B cell (primary cell): ENCODE results near the gene OSTC. TPM values are rescaled to one million over a fixed set of nuclear protein-coding genes. Genes with fewer than 3 reads are reported as not detected.

Experiments
- ATAC-seq: fragments of 200-7000 bp; cut with Tn5 transposase; one replicate; pipeline ENCODE4 v1.10.0; 2021; ENCODE audit warnings: low read depth, mild to moderate bottlenecking, moderate number of reproducible peaks, moderate library complexity
- CTCF ChIA-PET: fragments of 350-600 bp; sonication (Branson Sonifier 250); formaldehyde crosslinking; loops from one replicate; lab custom pipeline; 2021; ENCODE audit warnings: antibody characterized with exemption, inconsistent platforms; lab: Charles Lee
- POLR2A ChIA-PET: fragments of 350-600 bp; sonication (Branson Sonifier 250); formaldehyde crosslinking; loops from one replicate; lab custom pipeline; 2021; ENCODE audit warnings: antibody characterized with exemption; lab: Charles Lee
- DNase-seq: peaks from one replicate; pipeline ENCODE4 v3.0.0; 2013
- H2AFZ ChIP-seq: 2 replicates; pipeline ENCODE4 v1.6.1; 2012; ENCODE audit warnings: mild to moderate bottlenecking, low read depth, low read length; ENCODE audit not compliant: insufficient read depth, poor library complexity, severe bottlenecking
- H3K27ac ChIP-seq, 2 donors: 1 replicate in 1 of 2; 2 replicates in 1 of 2; pipeline ENCODE4 v1.5.1; 2012 to 2013; ENCODE audit warnings: low read length in 2 of 2, mild to moderate bottlenecking in 2 of 2, moderate library complexity in 1 of 2
- H3K27me3 ChIP-seq, 4 experiments: fragments of 200-600 bp in 1 of 4; sonication (generic) in 1 of 4; replicated peaks in 1 of 4; 1 replicate in 2 of 4; 2 replicates in 2 of 4; pipeline versions ENCODE4 v1.6.1 to v1.7.0; 2013 to 2016; ENCODE audit warnings: low read length in 3 of 4, mild to moderate bottlenecking in 2 of 4, mixed read lengths in 1 of 4, moderate library complexity in 1 of 4; ENCODE audit not compliant: insufficient read depth in 4 of 4, control insufficient read depth in 3 of 4; ENCODE audit errors: control extremely low read depth in 1 of 4
- H3K36me3 ChIP-seq, 2 experiments: replicated peaks in 1 of 2; 1 replicate in 1 of 2; 2 replicates in 1 of 2; pipeline versions ENCODE4 v1.6.1 to v1.7.1; 2013; ENCODE audit warnings: low read length in 1 of 2; ENCODE audit not compliant: insufficient read depth in 2 of 2, control insufficient read depth in 1 of 2; ENCODE audit errors: control extremely low read depth in 1 of 2, extremely low read depth in 1 of 2
- H3K4me1 ChIP-seq, 2 donors: fragments of 200-600 bp in 1 of 2; sonication (generic) in 1 of 2; 1 replicate in 1 of 2; 2 replicates in 1 of 2; pipeline versions ENCODE4 v1.5.1 to v1.6.1; 2013 to 2017; ENCODE audit warnings: low read length in 2 of 2; ENCODE audit not compliant: control insufficient read depth in 2 of 2, insufficient read depth in 2 of 2
- H3K4me2 ChIP-seq: replicated peaks from 2 replicates; pipeline ENCODE3; 2012; ENCODE audit warnings: mild to moderate bottlenecking, low read depth, low read length; ENCODE audit not compliant: poor library complexity, severe bottlenecking
- H3K4me3 ChIP-seq, 5 experiments: fragments of 200-600 bp in 1 of 5; sonication (generic) in 1 of 5; 1 replicate in 3 of 5; 2 replicates in 2 of 5; pipeline versions ENCODE4 v1.5.1 to v1.7.0; 2011 to 2016; ENCODE audit warnings: low read length in 4 of 5, mild to moderate bottlenecking in 4 of 5, low read depth in 2 of 5, control low read depth in 1 of 5, moderate library complexity in 1 of 5; ENCODE audit not compliant: insufficient read depth in 1 of 5; ENCODE audit errors: control extremely low read depth in 1 of 5, extremely low read depth in 1 of 5
- H3K79me2 ChIP-seq: fragments of 200-600 bp; sonication (generic); one replicate; pipeline ENCODE4 v1.6.0; 2016; ENCODE audit warnings: low read length; ENCODE audit not compliant: control insufficient read depth, insufficient read depth
- H3K9ac ChIP-seq: fragments of 200-600 bp; sonication (generic); 2 replicates; pipeline ENCODE4 v1.6.1; 2017; ENCODE audit warnings: mild to moderate bottlenecking, low read length, moderate library complexity
- H3K9me3 ChIP-seq, 3 donors: one replicate each; pipeline versions ENCODE4 v1.6.1 to v1.7.1; 2013; ENCODE audit warnings: low read length in 2 of 3; ENCODE audit not compliant: control insufficient read depth in 2 of 3, insufficient read depth in 1 of 3; ENCODE audit errors: control extremely low read depth in 1 of 3
- H4K20me1 ChIP-seq: 2 replicates; pipeline ENCODE4 v1.6.0; 2012; ENCODE audit warnings: mild to moderate bottlenecking, low read length; ENCODE audit not compliant: insufficient read depth, control insufficient read depth, poor library complexity, severe bottlenecking
- H3K27ac Mint-ChIP-seq: one replicate; pipeline ENCODE4 v1.8.0; 2021; ENCODE audit warnings: mixed read lengths
- H3K27me3 Mint-ChIP-seq: one replicate; pipeline ENCODE4 v1.8.0; 2021; ENCODE audit warnings: mixed read lengths
- H3K4me1 Mint-ChIP-seq: one replicate; pipeline ENCODE4 v1.8.0; 2021; ENCODE audit warnings: mixed read lengths
- H3K4me3 Mint-ChIP-seq: one replicate; pipeline ENCODE4 v1.8.0; 2021; ENCODE audit warnings: mixed read lengths
- H3K9me3 Mint-ChIP-seq: one replicate; pipeline ENCODE4 v1.8.0; 2022; ENCODE audit warnings: mixed read lengths; ENCODE audit not compliant: insufficient read depth
- EZH2 ChIP-seq: IDR thresholded peaks from 2 replicates; pipeline ENCODE4 v1.6.1; 2012; ENCODE audit warnings: borderline replicate concordance, low read depth, mild to moderate bottlenecking, moderate library complexity, low read length; ENCODE audit not compliant: insufficient read depth, poor library complexity, severe bottlenecking
- whole genome bisulfite sequencing: methylation state at CpG from one replicate; pipeline ENCODE4 v1.1.5; 2013; ENCODE audit warnings: missing lambda C conversion rate; ENCODE audit not compliant: insufficient coverage; 5-methylcytosine and 5-hydroxymethylcytosine counted together
- intact Hi-C: fragments of 100-400 bp; cut with micrococcal nuclease; formaldehyde crosslinking; loops from one replicate; pipeline ENCODE4 v1.10.0; 2022
- polyA plus RNA-seq: library from polyadenylated mRNA; depleted of rRNA; stranded (reverse); fragments of >200 nt; gene quantifications from 2 replicates; pipeline ENCODE4 v1.2.3, GENCODE V29; 2012
- total RNA-seq, 2 donors: library from RNA; stranded (reverse); fragments of 120-200 nt in 1 of 2; gene quantifications; 1 replicate in 1 of 2; 2 replicates in 1 of 2; pipeline versions ENCODE4 v1.2.3 to v1.2.4, GENCODE V29; 2013 to 2022
- TF ChIP-seq, protein P1 (sequence below): fragments of 200-600 bp; IDR thresholded peaks from one replicate; pipeline ENCODE4 v1.8.0; 2022; ENCODE audit warnings: antibody characterized with exemption, mild to moderate bottlenecking

Gene OSTC
- total and polyA plus RNA-seq, 2 donors (not counting 1 experiment from before 2014, with no cell fraction given), result 33.3 to 38.9 TPM

GRCh38 chr4:108693819-108694218, 43.4 kb downstream of the OSTC start:
- H2AFZ ChIP-seq, result no peak overlapping the region
- no peak overlapping the region for H3K4me3 ChIP-seq
- intact Hi-C loops, result no loop called here
- no peak overlapping the region for H3K27ac ChIP-seq
- no peaks in the 10 kb centered on the region for H3K9me3 Mint-ChIP-seq
- H3K4me1 ChIP-seq, result no peaks in the 10 kb centered on the region
- H3K9ac ChIP-seq, result no peak overlapping the region
- no peak overlapping the region for H3K4me3 Mint-ChIP-seq
- no peak overlapping the region for H3K27ac Mint-ChIP-seq
- 100% methylated on average over 1 of the region's 3 CpGs for WGBS
- no peaks in the 10 kb centered on the region for H3K79me2 ChIP-seq
- no peaks in the 10 kb centered on the region for H4K20me1 ChIP-seq
- DNase-seq (no peak), ATAC-seq (no peak)
- H3K27me3 Mint-ChIP-seq, result no peaks in the 10 kb centered on the region
- H3K9me3 ChIP-seq, result no peaks in the 10 kb centered on the region
- TF ChIP-seq, protein P1, sequence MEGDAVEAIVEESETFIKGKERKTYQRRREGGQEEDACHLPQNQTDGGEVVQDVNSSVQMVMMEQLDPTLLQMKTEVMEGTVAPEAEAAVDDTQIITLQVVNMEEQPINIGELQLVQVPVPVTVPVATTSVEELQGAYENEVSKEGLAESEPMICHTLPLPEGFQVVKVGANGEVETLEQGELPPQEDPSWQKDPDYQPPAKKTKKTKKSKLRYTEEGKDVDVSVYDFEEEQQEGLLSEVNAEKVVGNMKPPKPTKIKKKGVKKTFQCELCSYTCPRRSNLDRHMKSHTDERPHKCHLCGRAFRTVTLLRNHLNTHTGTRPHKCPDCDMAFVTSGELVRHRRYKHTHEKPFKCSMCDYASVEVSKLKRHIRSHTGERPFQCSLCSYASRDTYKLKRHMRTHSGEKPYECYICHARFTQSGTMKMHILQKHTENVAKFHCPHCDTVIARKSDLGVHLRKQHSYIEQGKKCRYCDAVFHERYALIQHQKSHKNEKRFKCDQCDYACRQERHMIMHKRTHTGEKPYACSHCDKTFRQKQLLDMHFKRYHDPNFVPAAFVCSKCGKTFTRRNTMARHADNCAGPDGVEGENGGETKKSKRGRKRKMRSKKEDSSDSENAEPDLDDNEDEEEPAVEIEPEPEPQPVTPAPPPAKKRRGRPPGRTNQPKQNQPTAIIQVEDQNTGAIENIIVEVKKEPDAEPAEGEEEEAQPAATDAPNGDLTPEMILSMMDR, result no peak
- no peak for TF ChIP-seq EZH2
- no peaks in the 10 kb centered on the region for H3K36me3 ChIP-seq
- CTCF ChIA-PET, result no interaction called here
- POLR2A ChIA-PET, result no interaction called here
- H3K4me1 Mint-ChIP-seq, result no peaks in the 10 kb centered on the region
- H3K4me2 ChIP-seq, result no peak overlapping the region
- H3K27me3 ChIP-seq, result no peaks in the 10 kb centered on the region

DNA sequence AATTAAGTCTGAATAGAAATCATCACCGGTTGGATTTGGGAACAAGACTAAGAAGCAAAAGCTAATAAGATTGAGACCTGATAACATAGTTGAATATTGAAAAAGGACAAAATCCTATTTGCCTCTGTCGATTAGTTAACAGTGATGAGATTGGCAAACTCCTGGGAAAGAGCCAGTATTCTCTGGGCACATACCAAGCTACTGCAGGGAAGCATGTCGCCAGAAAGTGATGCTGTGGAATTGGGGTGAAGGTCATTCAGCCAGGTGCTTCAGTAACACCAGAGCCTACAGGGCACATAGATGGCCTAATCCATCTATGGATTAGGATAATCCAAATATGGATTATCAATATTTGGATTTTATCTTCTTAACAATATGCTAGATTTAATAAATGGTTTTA, 44.0 kb downstream of the OSTC start:
- Histone ChIP-seq H3K4me1 (no peaks in the 10 kb centered on the region), H3K9ac (no peak overlapping the region), H3K79me2 (no peaks in the 10 kb centered on the region), H2AFZ (no peak overlapping the region), H4K20me1 (no peaks in the 10 kb centered on the region), H3K36me3 (no peaks in the 10 kb centered on the region), H3K9me3 (no peaks in the 10 kb centered on the region), H3K4me2 (no peak overlapping the region), H3K4me3 (no peak overlapping the region), H3K27me3 (no peaks in the 10 kb centered on the region), H3K27ac (no peak overlapping the region)
- WGBS, result 91% methylated on average over 2 of the region's 3 CpGs
- no peak overlapping the region for H3K4me3 Mint-ChIP-seq
- H3K9me3 Mint-ChIP-seq, result no peaks in the 10 kb centered on the region
- ChIA-PET CTCF (no interaction called here), POLR2A (no interaction called here)
- H3K4me1 Mint-ChIP-seq, result no peaks in the 10 kb centered on the region
- ATAC-seq (no peak), DNase-seq (no peak)
- intact Hi-C loops, result no loop called here
- TF ChIP-seq EZH2, result no peak
- TF ChIP-seq, protein P1, result no peak
- no peaks in the 10 kb centered on the region for H3K27me3 Mint-ChIP-seq
- no peak overlapping the region for H3K27ac Mint-ChIP-seq
